Measurements from ENCODE around the gene EPHB2. TPM values are rescaled to one million over a fixed set of nuclear protein-coding genes. Genes with fewer than 3 reads are reported as not detected.
"Not testable (repeated sequence)": the region's sequence is repeated elsewhere in the genome, so short reads cannot be mapped to it uniquely, and the experiment has no call there.

The EPHB2 gene
- total and polyA plus RNA-seq, 7 experiments from 2014 or later, result 0.27 to 2.2 (median 0.49) TPM; not detected in 3

- Histone ChIP-seq H3K27ac (ENCODE audit: low read depth, low read length) (no peak overlapping the region), H3K4me3 (ENCODE audit: low read length) (no peak overlapping the region), H3K4me1 (ENCODE audit: control insufficient read depth in 2 of 2, insufficient read depth in 2 of 2, low read length in 2 of 2) (no peaks in the 10 kb centered on the region), H3K36me3 (ENCODE audit: control insufficient read depth in 2 of 3, insufficient read depth in 3 of 3, low read length in 3 of 3) (no peaks in the 10 kb centered on the region), H3K9me3 (ENCODE audit: control insufficient read depth in 2 of 3, low read length in 3 of 3) (no peaks in the 10 kb centered on the region), H3K27me3 (ENCODE audit: control insufficient read depth in 2 of 2, insufficient read depth in 2 of 2, low read length in 2 of 2) (no peaks in the 10 kb centered on the region)
- intact Hi-C loops (cut with micrococcal nuclease), result no loop called here
- Mint-ChIP-seq H3K4me1 (no peaks in the 10 kb centered on the region), H3K27ac (no peak overlapping the region), H3K4me3 (no peak overlapping the region), H3K27me3 (peaks cover 20 to 60% (median 44%) of the 10 kb centered on the region in 5 donors), H3K9me3 (peaks cover 0 to 3% (median 0%) of the 10 kb centered on the region in 11 donors), H3K36me3 (no peaks in the 10 kb centered on the region)
- ATAC-seq, result no peak
- POLR2A ChIA-PET, result no interaction called here
- no peak for DNase-seq
- CTCF ChIA-PET, result no interaction called here
Observed at GRCh38 chr1:22670352-22670975, 40.2 kb upstream of the EPHB2 start.

- CTCF ChIA-PET, result no interaction called here
- peaks cover 20 to 67% (median 46%) of the 10 kb centered on the region in 5 donors for H3K27me3 Mint-ChIP-seq
- no peaks in the 10 kb centered on the region for H3K36me3 Mint-ChIP-seq
- H3K27ac Mint-ChIP-seq, result no peak overlapping the region
- no peaks in the 10 kb centered on the region for H3K27me3 ChIP-seq (ENCODE audit: control insufficient read depth in 2 of 2, insufficient read depth in 2 of 2, low read length in 2 of 2)
- H3K27ac ChIP-seq (ENCODE audit: low read depth, low read length), result no peak overlapping the region
- H3K4me3 Mint-ChIP-seq, result no peak overlapping the region
- ATAC-seq, result no peak
- H3K4me1 Mint-ChIP-seq, result no peaks in the 10 kb centered on the region
- no peaks in the 10 kb centered on the region for H3K4me1 ChIP-seq (ENCODE audit: control insufficient read depth in 2 of 2, insufficient read depth in 2 of 2, low read length in 2 of 2)
- intact Hi-C loops (cut with micrococcal nuclease), result no loop called here
- no peaks in the 10 kb centered on the region for H3K36me3 ChIP-seq (ENCODE audit: control insufficient read depth in 2 of 3, insufficient read depth in 3 of 3, low read length in 3 of 3)
- POLR2A ChIA-PET, result no interaction called here
- H3K9me3 Mint-ChIP-seq, result peaks cover 0 to 3% (median 0%) of the 10 kb centered on the region in 11 donors
- no peaks in the 10 kb centered on the region for H3K9me3 ChIP-seq (ENCODE audit: control insufficient read depth in 2 of 3, low read length in 3 of 3)
- no peak overlapping the region for H3K4me3 ChIP-seq (ENCODE audit: low read length)
- no peak for DNase-seq
Observed at GRCh38 chr1:22671999-22672398, 38.6 kb upstream of the EPHB2 start.

- ChIA-PET POLR2A (interaction anchor here (0.6 kb wide), 1 partner anchor 429 kb away, joined by 3 read pairs; no protein-coding TSS in a partner anchor), CTCF (no interaction called here)
- peaks cover 20 to 61% (median 35%) of the 10 kb centered on the region in 5 donors for H3K27me3 Mint-ChIP-seq
Observed at GRCh38 chr1:22673486-22674409, 36.9 kb upstream of the EPHB2 start.

GRCh38 chr1:22674410-22674749 is 36.3 kb upstream of the EPHB2 start:
- no peak overlapping the region for H3K27ac ChIP-seq (ENCODE audit: low read depth, low read length)
- H3K36me3 ChIP-seq (ENCODE audit: control insufficient read depth in 2 of 3, insufficient read depth in 3 of 3, low read length in 3 of 3), result no peaks in the 10 kb centered on the region
- Mint-ChIP-seq H3K4me3 (no peak overlapping the region), H3K27me3 (peaks cover 18 to 56% (median 35%) of the 10 kb centered on the region in 5 donors), H3K9me3 (peaks cover 0 to 1% (median 0%) of the 10 kb centered on the region in 11 donors), H3K36me3 (no peaks in the 10 kb centered on the region), H3K27ac (no peak overlapping the region), H3K4me1 (no peaks in the 10 kb centered on the region)
- ATAC-seq (no peak), DNase-seq (no peak)
- no peaks in the 10 kb centered on the region for H3K4me1 ChIP-seq (ENCODE audit: control insufficient read depth in 2 of 2, insufficient read depth in 2 of 2, low read length in 2 of 2)
- no peak overlapping the region for H3K4me3 ChIP-seq (ENCODE audit: low read length)
- no peaks in the 10 kb centered on the region for H3K27me3 ChIP-seq (ENCODE audit: control insufficient read depth in 2 of 2, insufficient read depth in 2 of 2, low read length in 2 of 2)
- CTCF ChIA-PET, result no interaction called here
- intact Hi-C loops (cut with micrococcal nuclease), result no loop called here
- POLR2A ChIA-PET, result no interaction called here
- H3K9me3 ChIP-seq (ENCODE audit: control insufficient read depth in 2 of 3, low read length in 3 of 3), result no peaks in the 10 kb centered on the region

More at GRCh38 chr1:22673486-22674409, 36.9 kb upstream of the EPHB2 start:
- Histone ChIP-seq H3K27me3 (ENCODE audit: control insufficient read depth in 2 of 2, insufficient read depth in 2 of 2, low read length in 2 of 2) (no peaks in the 10 kb centered on the region), H3K4me1 (ENCODE audit: control insufficient read depth in 2 of 2, insufficient read depth in 2 of 2, low read length in 2 of 2) (no peaks in the 10 kb centered on the region), H3K27ac (ENCODE audit: low read depth, low read length) (no peak overlapping the region), H3K36me3 (ENCODE audit: control insufficient read depth in 2 of 3, insufficient read depth in 3 of 3, low read length in 3 of 3) (no peaks in the 10 kb centered on the region), H3K9me3 (ENCODE audit: control insufficient read depth in 2 of 3, low read length in 3 of 3) (no peaks in the 10 kb centered on the region), H3K4me3 (ENCODE audit: low read length) (no peak overlapping the region)
- H3K4me1 Mint-ChIP-seq, result no peaks in the 10 kb centered on the region
- no peak for DNase-seq
- no peak for ATAC-seq
- intact Hi-C loops (cut with micrococcal nuclease), result no loop called here
- no peaks in the 10 kb centered on the region for H3K36me3 Mint-ChIP-seq
- H3K4me3 Mint-ChIP-seq, result no peak overlapping the region
- peaks cover 0 to 3% (median 0%) of the 10 kb centered on the region in 11 donors for H3K9me3 Mint-ChIP-seq
- no peak overlapping the region for H3K27ac Mint-ChIP-seq

GRCh38 chr1:22676151-22676550 is 34.5 kb upstream of the EPHB2 start:
- H3K36me3 ChIP-seq (ENCODE audit: control insufficient read depth in 2 of 3, insufficient read depth in 3 of 3, low read length in 3 of 3); H3K9me3 ChIP-seq (ENCODE audit: control insufficient read depth in 2 of 3, low read length in 3 of 3); H3K4me1 ChIP-seq (ENCODE audit: control insufficient read depth in 2 of 2, insufficient read depth in 2 of 2, low read length in 2 of 2); H3K27ac Mint-ChIP-seq; POLR2A ChIA-PET; H3K9me3 Mint-ChIP-seq; H3K4me3 ChIP-seq (ENCODE audit: low read length); H3K4me3 Mint-ChIP-seq; H3K4me1 Mint-ChIP-seq; ATAC-seq; intact Hi-C loops (cut with micrococcal nuclease); H3K27me3 ChIP-seq (ENCODE audit: control insufficient read depth in 2 of 2, insufficient read depth in 2 of 2, low read length in 2 of 2); H3K27ac ChIP-seq (ENCODE audit: low read depth, low read length); H3K36me3 Mint-ChIP-seq; DNase-seq: not testable (repeated sequence)
- H3K27me3 Mint-ChIP-seq, result peaks cover 17 to 43% (median 30%) of the 10 kb centered on the region in 5 donors
- CTCF ChIA-PET, result interaction anchor here (0.6 kb wide), 1 partner anchor 212 kb away, joined by 3 read pairs; no protein-coding TSS in a partner anchor

GRCh38 chr1:22676916-22677583 is 33.6 kb upstream of the EPHB2 start:
- ATAC-seq (no peak), DNase-seq (no peak)
- Histone ChIP-seq H3K9me3 (ENCODE audit: control insufficient read depth in 2 of 3, low read length in 3 of 3) (no peaks in the 10 kb centered on the region), H3K36me3 (ENCODE audit: control insufficient read depth in 2 of 3, insufficient read depth in 3 of 3, low read length in 3 of 3) (no peaks in the 10 kb centered on the region), H3K4me1 (ENCODE audit: control insufficient read depth in 2 of 2, insufficient read depth in 2 of 2, low read length in 2 of 2) (no peaks in the 10 kb centered on the region), H3K4me3 (ENCODE audit: low read length) (no peak overlapping the region), H3K27ac (ENCODE audit: low read depth, low read length) (no peak overlapping the region), H3K27me3 (ENCODE audit: control insufficient read depth in 2 of 2, insufficient read depth in 2 of 2, low read length in 2 of 2) (no peaks in the 10 kb centered on the region)
- Mint-ChIP-seq H3K4me1 (no peaks in the 10 kb centered on the region), H3K27me3 (peaks cover 17 to 36% (median 28%) of the 10 kb centered on the region in 5 donors), H3K4me3 (no peak overlapping the region), H3K27ac (no peak overlapping the region), H3K9me3 (peaks cover 0 to under 1% (median 0%) of the 10 kb centered on the region in 11 donors), H3K36me3 (no peaks in the 10 kb centered on the region)
- intact Hi-C loops (cut with micrococcal nuclease), result no loop called here
- ChIA-PET POLR2A (no interaction called here), CTCF (no interaction called here)

All from naive thymus-derived CD4-positive, alpha-beta T cell (primary cell).